Osteoblast (primary cell): ENCODE results near the gene VPREB3. TPM values are rescaled to one million over a fixed set of nuclear protein-coding genes. Genes with fewer than 3 reads are reported as not detected.

Source experiments
- DNase-seq: peaks from one replicate; pipeline ENCODE4 v3.0.0; 2011; ENCODE audit warnings: low spot score, mixed read lengths; ENCODE audit not compliant: insufficient read length; ENCODE audit errors: missing footprints
- H2AFZ ChIP-seq: 2 replicates; pipeline ENCODE4 v1.6.0; 2011; ENCODE audit warnings: mild to moderate bottlenecking, low read length
- H3K27ac ChIP-seq: 2 replicates; pipeline ENCODE4 v1.5.1; 2011; ENCODE audit warnings: mild to moderate bottlenecking, low read depth, low read length, moderate library complexity
- H3K27me3 ChIP-seq: 2 replicates; pipeline ENCODE4 v1.6.0; 2012; ENCODE audit warnings: mild to moderate bottlenecking, control low read depth, inconsistent platforms, low read length, moderate library complexity; ENCODE audit not compliant: insufficient read depth
- H3K36me3 ChIP-seq: 2 replicates; pipeline ENCODE4 v1.5.1; 2011; ENCODE audit warnings: mild to moderate bottlenecking, low read length, control low read depth, moderate library complexity; ENCODE audit not compliant: insufficient read depth
- H3K4me1 ChIP-seq: 2 replicates; pipeline ENCODE4 v1.5.1; 2011; ENCODE audit warnings: mild to moderate bottlenecking, low read length, control low read depth, moderate library complexity; ENCODE audit not compliant: insufficient read depth
- H3K4me2 ChIP-seq: 2 replicates; pipeline ENCODE4 v1.6.0; 2011; ENCODE audit warnings: mild to moderate bottlenecking, low read length; ENCODE audit not compliant: insufficient read depth
- H3K4me3 ChIP-seq: fragments of 200-600 bp; sonication (generic); 3 replicates; pipeline ENCODE4 v1.5.1; 2012; ENCODE audit warnings: mild to moderate bottlenecking, low read length, inconsistent platforms; ENCODE audit not compliant: insufficient read depth
- H3K79me2 ChIP-seq: 2 replicates; pipeline ENCODE4 v1.6.0; 2012; ENCODE audit warnings: mild to moderate bottlenecking, low read length, control low read depth, inconsistent platforms; ENCODE audit not compliant: insufficient read depth
- H3K9me3 ChIP-seq: 2 replicates; pipeline ENCODE4 v1.5.1; 2011; ENCODE audit warnings: low read depth, low read length, control low read depth
- H4K20me1 ChIP-seq: 2 replicates; pipeline ENCODE4 v1.6.0; 2012; ENCODE audit warnings: mild to moderate bottlenecking, low read length, control low read depth; ENCODE audit not compliant: insufficient read depth
- CTCF ChIP-seq: IDR thresholded peaks from 2 replicates; pipeline ENCODE4 v1.5.1; 2011; ENCODE audit warnings: mild to moderate bottlenecking, low read depth, low read length, moderate library complexity; ENCODE audit errors: extremely low read depth
- total RNA-seq: library from RNA; depleted of rRNA; stranded (reverse); fragments of >200 nt; gene quantifications from 2 replicates; pipeline ENCODE4 v1.2.3, GENCODE V29; 2012

VPREB3 gene
- total RNA-seq, 1 donor, result not detected

DNA sequence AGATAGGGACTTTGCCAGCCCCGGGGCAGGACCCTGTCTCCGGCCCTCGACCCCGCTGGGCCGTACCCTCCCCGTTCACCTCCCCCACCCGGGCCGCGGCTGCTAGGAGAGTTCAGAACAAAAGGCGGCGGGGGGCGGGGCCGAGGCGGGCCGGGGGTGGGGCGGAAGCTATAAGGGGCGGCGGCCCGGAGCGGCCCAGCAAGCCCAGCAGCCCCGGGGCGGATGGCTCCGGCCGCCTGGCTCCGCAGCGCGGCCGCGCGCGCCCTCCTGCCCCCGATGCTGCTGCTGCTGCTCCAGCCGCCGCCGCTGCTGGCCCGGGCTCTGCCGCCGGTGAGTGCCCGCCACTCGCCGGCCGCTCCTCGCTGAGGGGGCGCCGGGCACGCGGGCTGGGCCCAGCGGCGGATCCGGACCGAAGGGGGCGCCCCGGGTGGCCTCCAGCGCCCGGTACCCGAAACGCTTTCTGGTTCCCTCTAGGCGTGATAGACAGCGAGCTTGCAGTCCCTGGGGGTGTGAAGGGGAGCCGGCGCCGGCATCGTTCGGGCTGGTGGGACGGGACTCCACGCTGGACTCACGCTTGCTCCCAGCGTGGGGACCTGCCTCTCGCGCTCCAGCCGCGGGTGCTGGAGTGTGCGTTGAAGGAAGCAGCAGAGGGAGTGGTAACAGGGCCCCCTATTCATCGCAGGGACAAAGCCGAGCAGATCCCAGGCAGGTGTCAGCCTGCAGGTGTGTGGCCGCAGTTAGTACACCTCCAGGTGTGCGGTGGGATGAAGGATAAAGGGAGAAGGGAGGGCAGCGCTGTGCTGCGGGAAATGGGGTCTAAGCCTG, 18.6 kb upstream of the VPREB3 start, which contains the start of gene MMP11:
TSS of gene MMP11 (plus strand) at position 201 of the 825 bp plus-strand sequence. CDS start at position 223, 22 bp downstream.
- no peak for TF ChIP-seq CTCF
- peaks cover 22% of the 10 kb centered on the region for H3K4me1 ChIP-seq

GRCh38 chr22:23772315-23772648, 18.1 kb upstream of the VPREB3 start:
- Histone ChIP-seq H4K20me1 (no peaks in the 10 kb centered on the region), H3K79me2 (no peaks in the 10 kb centered on the region), H3K27me3 (peaks cover 6% of the 10 kb centered on the region), H3K36me3 (no peaks in the 10 kb centered on the region), H3K27ac (no peak overlapping the region), H2AFZ (peak overlapping the region; percentile 53), H3K4me3 (peak overlapping the region; percentile 57), H3K4me1 (peaks cover 23% of the 10 kb centered on the region), H3K4me2 (peak overlapping the region; percentile 64), H3K9me3 (no peaks in the 10 kb centered on the region)
- no peak for TF ChIP-seq CTCF
- no peak for DNase-seq

More for the DNA sequence above, 18.6 kb upstream of the VPREB3 start, which contains the start of gene MMP11:
- peak within 1 kb of the TSS; percentile 53 for H2AFZ ChIP-seq
- no peaks in the 10 kb centered on the region for H3K9me3 ChIP-seq
- peak; percentile 97 for DNase-seq
- H3K27me3 ChIP-seq, result peaks cover 6% of the 10 kb centered on the region
- H3K27ac ChIP-seq, result no peak within 1 kb of the TSS
- H3K4me2 ChIP-seq, result peak within 1 kb of the TSS; percentile 78
- no peaks in the 10 kb centered on the region for H4K20me1 ChIP-seq
- H3K36me3 ChIP-seq, result no peaks in the 10 kb centered on the region
- no peaks in the 10 kb centered on the region for H3K79me2 ChIP-seq
- H3K4me3 ChIP-seq, result peak within 1 kb of the TSS; percentile 68

GRCh38 chr22:23769321-23769965, 15.2 kb upstream of the VPREB3 start:
- peaks cover 5% of the 10 kb centered on the region for H4K20me1 ChIP-seq
- H3K27ac ChIP-seq, result no peak overlapping the region
- H3K36me3 ChIP-seq, result no peaks in the 10 kb centered on the region
- no peak overlapping the region for H3K4me3 ChIP-seq
- H3K79me2 ChIP-seq, result no peaks in the 10 kb centered on the region
- H3K9me3 ChIP-seq, result no peaks in the 10 kb centered on the region
- peaks cover 6% of the 10 kb centered on the region for H3K27me3 ChIP-seq
- H2AFZ ChIP-seq, result no peak overlapping the region
- H3K4me2 ChIP-seq, result no peak overlapping the region
- H3K4me1 ChIP-seq, result peaks cover 19% of the 10 kb centered on the region
- DNase-seq, result peak; percentile 77
- TF ChIP-seq CTCF, result no peak
